HG02642 (cell line): Measurements from ENCODE around the gene VPS39.
"Not testable (repeated sequence)": the region's sequence is repeated elsewhere in the genome, so short reads cannot be mapped to it uniquely, and the experiment has no call there.

Experiments
- ATAC-seq: cut with Tn5 transposase; IDR thresholded peaks from one replicate; pipeline ENCODE4 v1.9.1; 2021; ENCODE audit warnings: mild to moderate bottlenecking; ENCODE audit not compliant: unreplicated experiment, poor library complexity

VPS39 gene

GRCh38 chr15:42207674-42208579 is at the start of gene VPS39:
TSS of gene VPS39 (minus strand) at chr15:42208304. CDS start at chr15:42208153, 151 bp downstream.
- peak; percentile 96 for ATAC-seq

DNA sequence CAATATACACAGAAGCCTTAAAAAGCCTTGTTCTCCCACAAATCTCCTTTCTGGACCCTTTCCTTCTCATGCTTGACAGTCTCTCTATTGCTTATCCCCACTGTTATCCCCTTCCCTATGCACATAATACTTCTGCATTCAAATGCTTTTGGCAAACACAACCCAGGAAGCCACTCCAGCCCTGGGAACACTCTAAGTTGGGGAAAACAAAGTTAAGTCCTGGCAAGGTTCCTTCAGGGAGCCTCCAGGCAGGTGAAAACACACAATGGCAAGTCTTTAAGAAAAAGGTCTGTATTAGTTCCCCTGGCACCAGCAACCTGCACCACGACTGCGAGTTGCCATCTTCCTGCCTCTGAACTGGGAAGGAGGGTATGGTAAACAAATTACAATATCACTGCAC is 45.2 kb upstream of the VPS39 start:
- no peak for ATAC-seq

GRCh38 chr15:42240823-42241222 is 32.7 kb upstream of the VPS39 start:
- no peak for ATAC-seq

GRCh38 chr15:42239528-42240182 is 31.6 kb upstream of the VPS39 start:
- no peak for ATAC-seq

GRCh38 chr15:42233107-42233506 is 25.0 kb upstream of the VPS39 start:
- ATAC-seq: no peak

- ATAC-seq: no peak
Measured at GRCh38 chr15:42232606-42233005, 24.5 kb upstream of the VPS39 start.

GRCh38 chr15:42231088-42231487 is 23.0 kb upstream of the VPS39 start:
- ATAC-seq: no peak

- not testable (repeated sequence) for ATAC-seq
Measured at GRCh38 chr15:42228981-42229380, 20.9 kb upstream of the VPS39 start.

GRCh38 chr15:42228036-42228435 is 19.9 kb upstream of the VPS39 start:
- ATAC-seq: no peak

DNA sequence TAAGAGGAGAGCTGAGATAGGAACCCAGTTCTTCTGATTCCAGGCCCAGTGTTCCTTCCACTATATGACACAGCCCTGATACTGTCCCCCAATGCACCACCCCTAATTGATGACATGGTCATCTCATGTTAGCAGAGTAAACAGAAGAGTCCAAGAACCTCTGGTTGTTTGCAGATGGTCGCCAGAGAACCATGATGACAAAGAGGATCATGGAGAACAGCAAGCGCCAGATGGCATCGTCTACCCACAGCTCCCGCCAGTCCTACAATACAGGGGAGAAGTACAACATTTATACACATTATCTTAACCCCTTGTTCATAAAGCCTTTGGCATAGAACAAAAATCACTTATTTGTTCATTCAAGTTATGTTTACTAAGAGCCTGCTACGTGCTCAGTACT is 18.5 kb upstream of the VPS39 start:
- ATAC-seq: no peak

DNA sequence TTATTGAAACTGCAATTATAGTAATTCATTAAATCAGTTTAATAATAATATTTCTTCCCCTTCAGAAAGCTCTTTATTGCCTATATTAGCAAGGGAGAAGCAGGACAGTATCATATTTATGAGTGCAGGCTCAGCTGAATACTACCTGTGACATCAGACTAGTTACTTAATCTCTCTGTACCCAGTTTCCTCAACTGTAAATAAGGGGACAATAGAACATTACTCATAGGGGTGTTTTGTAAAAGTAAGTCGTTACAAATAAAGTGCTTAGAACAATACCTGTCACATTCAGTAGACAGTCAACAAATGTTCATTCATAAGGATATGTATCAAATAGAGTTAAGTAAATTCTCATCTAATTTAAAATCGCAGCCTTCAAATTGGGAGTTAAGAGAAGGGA is 12.1 kb upstream of the VPS39 start:
- no peak for ATAC-seq

DNA sequence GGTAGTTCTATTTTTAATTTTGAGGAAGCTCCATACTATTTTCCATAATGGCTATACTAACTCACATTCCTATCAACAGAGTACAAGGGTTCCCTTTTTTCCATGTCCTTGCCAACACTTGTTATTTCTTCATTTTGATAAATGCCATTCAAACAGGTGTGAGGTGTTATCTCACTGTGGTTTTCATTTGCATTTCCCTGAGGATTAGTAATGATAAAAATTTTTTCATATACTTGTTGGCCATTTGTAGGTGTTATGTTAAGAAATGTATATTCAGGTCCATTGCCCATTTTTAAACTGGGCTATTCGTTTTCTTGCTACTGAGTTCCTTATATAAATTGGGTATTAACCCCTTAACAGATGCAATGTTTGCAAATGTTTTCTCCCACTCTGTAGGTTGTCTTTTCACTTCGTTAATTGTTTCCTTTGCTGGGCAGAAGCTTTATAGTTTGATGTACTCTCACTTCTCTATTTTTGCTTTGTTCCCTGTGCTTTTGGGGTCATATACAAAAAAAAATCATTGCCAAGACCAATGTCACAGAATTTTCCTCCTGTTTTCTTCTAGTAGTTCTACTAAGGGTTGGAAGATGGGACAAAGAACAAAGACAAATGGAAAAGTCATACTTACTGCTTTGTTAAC is 11.0 kb upstream of the VPS39 start:
- no peak for ATAC-seq

DNA sequence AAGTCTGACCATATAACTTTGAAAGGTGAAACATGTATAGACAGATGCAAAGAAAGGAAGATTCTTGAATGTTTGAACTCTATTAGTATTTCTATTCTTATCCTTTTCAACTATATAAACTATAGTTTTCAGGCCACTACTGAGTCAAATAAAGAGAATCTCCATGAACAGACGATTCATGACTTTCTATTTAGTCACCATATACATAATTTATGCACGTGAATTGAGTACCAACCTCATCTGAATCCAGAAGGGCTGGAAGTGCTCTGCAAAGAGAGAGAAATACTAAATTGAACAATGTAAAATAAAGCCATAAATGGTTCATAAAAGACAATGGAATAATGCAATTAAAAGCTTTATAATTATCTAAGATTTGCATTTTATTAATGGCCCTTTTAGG is 9.5 kb upstream of the VPS39 start:
- no peak for ATAC-seq

DNA sequence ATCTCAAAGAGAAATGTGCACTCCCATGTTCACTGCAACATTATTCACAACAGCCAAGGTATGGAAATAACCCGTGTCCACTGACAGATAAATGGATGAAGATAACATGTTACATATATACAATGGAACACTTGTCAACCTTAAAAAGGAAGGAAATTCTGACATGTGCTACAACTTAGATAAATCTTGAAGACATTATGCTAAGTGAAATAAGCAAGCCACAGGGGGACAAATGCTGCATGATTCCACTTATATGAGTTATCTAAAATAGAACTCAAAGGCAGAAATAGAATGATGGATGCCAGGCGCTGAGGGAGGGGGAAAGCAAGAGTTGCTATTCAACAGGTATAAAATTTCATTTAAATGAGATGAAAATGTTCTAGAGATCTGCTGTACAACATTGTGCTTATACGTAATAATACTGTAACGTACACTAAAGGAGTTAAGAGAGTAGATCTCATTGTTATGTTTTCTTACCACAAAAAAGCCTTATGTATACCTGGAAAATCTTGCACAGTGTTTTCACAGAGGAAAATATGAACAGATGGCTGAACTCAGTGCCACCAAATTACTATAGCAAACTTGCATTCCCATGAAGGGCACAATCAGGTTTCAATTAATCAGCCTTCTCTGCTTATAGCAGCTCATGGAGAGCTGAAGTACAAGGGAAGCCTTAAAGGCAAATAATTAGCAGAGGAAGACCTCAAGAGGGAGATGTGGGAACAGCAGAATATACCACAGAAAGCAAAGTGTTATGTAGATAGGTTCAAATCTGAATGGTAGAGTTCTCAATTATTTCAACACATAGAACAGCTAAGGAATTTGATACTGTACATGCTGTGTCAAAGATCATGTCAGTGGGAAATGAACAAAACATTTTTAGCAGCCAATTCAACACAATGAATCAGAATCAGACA is 8.1 kb upstream of the VPS39 start:
- no peak for ATAC-seq

- no peak for ATAC-seq
Measured at GRCh38 chr15:42214600-42214999, 6.5 kb upstream of the VPS39 start.

DNA sequence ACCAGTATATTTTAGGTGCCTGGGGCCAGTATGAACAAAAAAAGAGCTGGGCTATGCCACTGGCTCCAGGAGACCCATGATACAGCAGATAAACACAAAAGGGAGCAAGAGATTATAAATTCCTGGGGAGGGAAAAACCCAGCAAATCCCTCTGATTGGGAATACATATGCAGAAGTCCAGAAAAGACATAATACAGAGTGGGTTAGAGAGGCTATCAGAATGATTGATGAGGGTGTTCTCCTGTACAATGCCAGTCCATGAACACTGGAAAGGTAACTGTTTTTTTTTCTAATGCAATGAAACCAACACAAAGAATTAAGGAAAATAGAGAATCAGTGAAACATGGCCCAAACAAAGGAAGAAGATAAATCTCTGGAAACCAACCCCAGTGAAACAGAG is 5.4 kb upstream of the VPS39 start:
- ATAC-seq: no peak

GRCh38 chr15:42210696-42211095 is 2.6 kb upstream of the VPS39 start:
- ATAC-seq: no peak

DNA sequence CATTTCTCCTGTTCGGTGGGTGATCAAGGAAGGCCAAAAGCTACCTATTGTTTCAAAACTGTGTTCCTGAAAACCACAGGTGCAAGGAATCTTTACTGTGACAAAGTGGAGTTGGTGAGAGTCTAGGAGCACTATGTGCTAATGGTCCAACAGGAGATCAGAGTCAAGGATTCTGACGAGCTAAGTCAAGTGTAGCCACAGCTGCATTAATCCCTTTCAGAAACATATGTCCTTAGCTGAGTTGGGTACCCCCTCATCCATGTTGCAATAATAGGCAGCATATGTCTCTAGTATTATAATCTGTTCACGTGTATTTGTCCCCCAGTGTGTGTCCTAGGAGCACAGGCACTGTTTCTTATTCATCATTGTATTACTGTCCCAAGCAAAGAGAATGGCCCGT is 1.7 kb downstream of the VPS39 start:
- ATAC-seq: no peak

GRCh38 chr15:42203891-42204290 is 4.2 kb downstream of the VPS39 start:
- ATAC-seq: no peak

DNA sequence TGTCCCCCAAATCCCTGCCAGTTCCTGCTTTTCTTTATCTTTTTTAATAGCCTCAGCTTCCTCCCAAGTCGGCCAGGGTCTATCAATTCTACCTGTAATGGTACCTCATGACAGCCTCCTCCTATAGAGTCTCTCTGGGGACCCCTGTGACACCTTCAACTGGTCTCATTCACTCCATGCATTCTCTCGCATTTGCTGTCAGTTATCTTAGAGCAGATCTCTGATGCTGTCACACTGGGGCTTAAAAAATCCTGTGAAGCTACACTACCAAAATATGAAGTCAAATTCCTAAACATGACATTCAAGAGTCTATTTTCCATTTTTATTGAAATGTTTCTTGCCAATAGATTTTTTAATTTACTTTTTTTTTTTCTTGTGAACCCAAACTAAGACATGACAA is 5.5 kb downstream of the VPS39 start:
- no peak for ATAC-seq
